Loucy (cell line): ENCODE results near the gene SLC7A11.

Source experiments
- H2AFZ ChIP-seq: fragments of 200-600 bp; sonication (generic); 2 replicates; pipeline ENCODE4 v1.6.0; 2016; ENCODE audit warnings: antibody characterized with exemption, mild to moderate bottlenecking, low read length, moderate library complexity
- H3F3A ChIP-seq: fragments of 200-600 bp; 2 replicates; pipeline ENCODE4 v1.6.0; 2016; ENCODE audit warnings: antibody characterized with exemption, low read depth, mild to moderate bottlenecking
- H3K27me3 ChIP-seq: fragments of 200-600 bp; sonication (generic); 2 replicates; pipeline ENCODE4 v1.6.1; 2014; ENCODE audit warnings: low read length, mild to moderate bottlenecking; ENCODE audit not compliant: insufficient read depth, poor library complexity, severe bottlenecking
- H3K36me3 ChIP-seq: fragments of 200-600 bp; sonication (generic); 2 replicates; pipeline ENCODE4 v1.6.1; 2016; ENCODE audit warnings: low read length; ENCODE audit not compliant: insufficient read depth
- H3K4me1 ChIP-seq: fragments of 200-600 bp; sonication (generic); 2 replicates; pipeline ENCODE4 v1.5.1; 2014; ENCODE audit warnings: low read length, mild to moderate bottlenecking; ENCODE audit not compliant: insufficient read depth, poor library complexity, severe bottlenecking
- H3K4me2 ChIP-seq: fragments of 200-600 bp; sonication (generic); 2 replicates; pipeline ENCODE4 v1.6.0; 2014; ENCODE audit warnings: antibody characterized with exemption, low read length, low read depth, mild to moderate bottlenecking; ENCODE audit not compliant: poor library complexity, severe bottlenecking
- H3K4me3 ChIP-seq: fragments of 200-600 bp; sonication (generic); 2 replicates; pipeline ENCODE4 v1.5.1; 2014; ENCODE audit warnings: low read length, mild to moderate bottlenecking, mixed read lengths; ENCODE audit not compliant: poor library complexity, severe bottlenecking
- H3K79me2 ChIP-seq: fragments of 200-600 bp; sonication (generic); 2 replicates; pipeline ENCODE4 v1.6.1; 2014; ENCODE audit warnings: low read length; ENCODE audit not compliant: insufficient read depth
- H3K9ac ChIP-seq: fragments of 200-600 bp; sonication (generic); 2 replicates; pipeline ENCODE4 v1.6.0; 2014; ENCODE audit warnings: mild to moderate bottlenecking, low read depth, low read length, moderate library complexity; ENCODE audit not compliant: poor library complexity, severe bottlenecking
- H3K9me2 ChIP-seq: fragments of 200-600 bp; sonication (generic); replicated peaks from 2 replicates; pipeline ENCODE4 v1.6.1; 2016; ENCODE audit warnings: low read depth, low read length, mixed read lengths
- H3K9me3 ChIP-seq: fragments of 200-600 bp; sonication (generic); 2 replicates; pipeline ENCODE4 v1.6.1; 2014; ENCODE audit warnings: mild to moderate bottlenecking, antibody characterized with exemption, low read length, low read depth; ENCODE audit not compliant: insufficient read depth
- H4K20me1 ChIP-seq: fragments of 200-600 bp; sonication (generic); 2 replicates; pipeline ENCODE4 v1.6.0; 2014; ENCODE audit warnings: antibody characterized with exemption, low read length, mild to moderate bottlenecking; ENCODE audit not compliant: insufficient read depth, poor library complexity, severe bottlenecking
- EZH2phosphoT487 ChIP-seq: fragments of 200-600 bp; IDR thresholded peaks from 2 replicates; pipeline ENCODE4 v1.6.1; 2018; ENCODE audit warnings: antibody characterized with exemption, mild to moderate bottlenecking, moderate library complexity, borderline replicate concordance
- TF ChIP-seq, protein P1 (sequence below): fragments of 200-600 bp; sonication (generic); conservative IDR thresholded peaks from 2 replicates; pipeline ENCODE4 v1.5.1; 2014; ENCODE audit warnings: mild to moderate bottlenecking, antibody characterized with exemption, low read length

Gene SLC7A11

GRCh38 chr4:138115053-138115452, 127.1 kb downstream of the SLC7A11 start:
- Histone ChIP-seq H3K9me3 (no peaks in the 10 kb centered on the region), H3K79me2 (no peaks in the 10 kb centered on the region), H3K9ac (no peak overlapping the region), H3K27me3 (no peaks in the 10 kb centered on the region), H3K4me1 (no peaks in the 10 kb centered on the region), H3K9me2 (no peaks in the 10 kb centered on the region), H4K20me1 (no peaks in the 10 kb centered on the region), H2AFZ (no peak overlapping the region), H3F3A (no peaks in the 10 kb centered on the region), H3K36me3 (no peaks in the 10 kb centered on the region), H3K4me3 (no peak overlapping the region), H3K4me2 (no peak overlapping the region)
- TF ChIP-seq, protein P1, sequence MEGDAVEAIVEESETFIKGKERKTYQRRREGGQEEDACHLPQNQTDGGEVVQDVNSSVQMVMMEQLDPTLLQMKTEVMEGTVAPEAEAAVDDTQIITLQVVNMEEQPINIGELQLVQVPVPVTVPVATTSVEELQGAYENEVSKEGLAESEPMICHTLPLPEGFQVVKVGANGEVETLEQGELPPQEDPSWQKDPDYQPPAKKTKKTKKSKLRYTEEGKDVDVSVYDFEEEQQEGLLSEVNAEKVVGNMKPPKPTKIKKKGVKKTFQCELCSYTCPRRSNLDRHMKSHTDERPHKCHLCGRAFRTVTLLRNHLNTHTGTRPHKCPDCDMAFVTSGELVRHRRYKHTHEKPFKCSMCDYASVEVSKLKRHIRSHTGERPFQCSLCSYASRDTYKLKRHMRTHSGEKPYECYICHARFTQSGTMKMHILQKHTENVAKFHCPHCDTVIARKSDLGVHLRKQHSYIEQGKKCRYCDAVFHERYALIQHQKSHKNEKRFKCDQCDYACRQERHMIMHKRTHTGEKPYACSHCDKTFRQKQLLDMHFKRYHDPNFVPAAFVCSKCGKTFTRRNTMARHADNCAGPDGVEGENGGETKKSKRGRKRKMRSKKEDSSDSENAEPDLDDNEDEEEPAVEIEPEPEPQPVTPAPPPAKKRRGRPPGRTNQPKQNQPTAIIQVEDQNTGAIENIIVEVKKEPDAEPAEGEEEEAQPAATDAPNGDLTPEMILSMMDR = no peak
- no peak for TF ChIP-seq EZH2phosphoT487

GRCh38 chr4:138114434-138114833, 127.7 kb downstream of the SLC7A11 start:
- no peak overlapping the region for H3K4me3 ChIP-seq
- no peaks in the 10 kb centered on the region for H3K4me1 ChIP-seq
- H2AFZ ChIP-seq = no peak overlapping the region
- no peaks in the 10 kb centered on the region for H3F3A ChIP-seq
- TF ChIP-seq, protein P1 = no peak
- TF ChIP-seq EZH2phosphoT487 = no peak
- H3K9ac ChIP-seq = no peak overlapping the region
- H4K20me1 ChIP-seq = no peaks in the 10 kb centered on the region
- H3K79me2 ChIP-seq = no peaks in the 10 kb centered on the region
- H3K36me3 ChIP-seq = no peaks in the 10 kb centered on the region
- no peaks in the 10 kb centered on the region for H3K9me2 ChIP-seq
- H3K4me2 ChIP-seq = no peak overlapping the region
- H3K27me3 ChIP-seq = no peaks in the 10 kb centered on the region
- no peaks in the 10 kb centered on the region for H3K9me3 ChIP-seq
